ENCODE data around the gene SCUBE1.

SCUBE1 gene

GRCh38 chr22:43210631-43211515 is 132.3 kb downstream of the SCUBE1 start:
- no peak overlapping the region for H3K4me3 ChIP-seq (ENCODE audit: low read depth, low read length)
- no peak for DNase-seq (ENCODE audit: low read depth)
- no peak for TF ChIP-seq CTCF (IDR thresholded peaks at IDR 0.05; ENCODE audit: control insufficient read depth, extremely low read depth, insufficient read depth)

GRCh38 chr22:43209971-43210370 is 133.2 kb downstream of the SCUBE1 start:
- no peak overlapping the region for H3K4me3 ChIP-seq (ENCODE audit: low read depth, low read length)
- no peak for TF ChIP-seq CTCF (IDR thresholded peaks at IDR 0.05; ENCODE audit: control insufficient read depth, extremely low read depth, insufficient read depth)
- DNase-seq (ENCODE audit: low read depth) = no peak

- TF ChIP-seq CTCF (IDR thresholded peaks at IDR 0.05; ENCODE audit: control insufficient read depth, extremely low read depth, insufficient read depth) = no peak
- no peak for DNase-seq (ENCODE audit: low read depth)
- no peak overlapping the region for H3K4me3 ChIP-seq (ENCODE audit: low read depth, low read length)
These were observed 133.7 kb downstream of the SCUBE1 start for GRCh38 chr22:43209523-43209890.

GRCh38 chr22:43208703-43209522 is 134.3 kb downstream of the SCUBE1 start:
- no peak for TF ChIP-seq CTCF (IDR thresholded peaks at IDR 0.05; ENCODE audit: control insufficient read depth, extremely low read depth, insufficient read depth)
- DNase-seq (ENCODE audit: low read depth) = no peak
- no peak overlapping the region for H3K4me3 ChIP-seq (ENCODE audit: low read depth, low read length)

- DNase-seq (ENCODE audit: low read depth) = no peak
- H3K4me3 ChIP-seq (ENCODE audit: low read depth, low read length) = no peak overlapping the region
- TF ChIP-seq CTCF (IDR thresholded peaks at IDR 0.05; ENCODE audit: control insufficient read depth, extremely low read depth, insufficient read depth) = no peak
These were observed 135.1 kb downstream of the SCUBE1 start for GRCh38 chr22:43207849-43208702.

GRCh38 chr22:43207386-43207785 is 135.8 kb downstream of the SCUBE1 start:
- no peak for DNase-seq (ENCODE audit: low read depth)
- no peak for TF ChIP-seq CTCF (IDR thresholded peaks at IDR 0.05; ENCODE audit: control insufficient read depth, extremely low read depth, insufficient read depth)
- no peak overlapping the region for H3K4me3 ChIP-seq (ENCODE audit: low read depth, low read length)

Data from LNCaP clone FGC (cell line).